HG02870 (cell line): Measurements from ENCODE around the gene KIRREL3.

Experiments used
- ATAC-seq: cut with Tn5 transposase; IDR thresholded peaks from one replicate; pipeline ENCODE4 v1.9.1; 2021; ENCODE audit warnings: mild to moderate bottlenecking, moderate library complexity; ENCODE audit not compliant: unreplicated experiment

The KIRREL3 gene

DNA sequence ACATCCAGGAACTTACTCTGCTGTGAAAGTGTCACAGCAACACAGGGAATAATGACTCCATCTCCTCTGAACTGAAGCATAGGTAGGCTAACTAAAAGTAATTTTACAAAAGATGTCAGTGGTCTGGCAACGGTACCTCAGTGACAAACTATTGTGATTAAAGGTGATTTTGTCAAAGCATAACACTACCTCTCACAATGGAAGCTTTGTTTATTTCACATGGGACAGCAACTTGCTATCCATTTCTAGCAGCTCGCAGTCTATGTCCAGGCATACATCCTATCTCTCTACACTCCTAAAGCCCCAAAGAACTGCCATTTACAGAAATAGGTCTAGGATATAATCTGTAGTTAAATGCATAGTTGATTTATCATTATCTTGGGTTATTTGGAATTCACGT, 163.0 kb downstream of the KIRREL3 start:
- no peak for ATAC-seq

- ATAC-seq: no peak
Measured at GRCh38 chr11:126834573-126834972, 166.0 kb downstream of the KIRREL3 start.

DNA sequence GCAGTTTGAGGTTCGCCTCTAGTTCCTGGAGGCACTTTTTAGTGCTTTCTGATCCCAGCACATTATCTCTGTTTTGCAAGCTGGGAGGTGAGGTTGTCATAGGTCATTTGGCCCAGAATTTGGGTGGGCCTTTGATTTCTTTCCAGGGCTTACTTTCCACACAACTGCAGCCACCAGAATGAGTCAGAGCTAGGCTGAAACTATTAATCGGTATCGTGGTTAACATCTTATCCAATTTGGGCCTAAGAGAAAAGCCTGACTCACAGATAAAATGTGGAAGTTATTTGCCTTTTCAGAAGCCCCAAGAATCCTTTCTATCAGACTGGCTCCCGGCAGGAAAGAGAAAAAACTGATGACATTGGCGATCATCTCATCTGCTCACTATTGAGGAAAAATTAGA, 166.4 kb downstream of the KIRREL3 start:
- no peak for ATAC-seq

DNA sequence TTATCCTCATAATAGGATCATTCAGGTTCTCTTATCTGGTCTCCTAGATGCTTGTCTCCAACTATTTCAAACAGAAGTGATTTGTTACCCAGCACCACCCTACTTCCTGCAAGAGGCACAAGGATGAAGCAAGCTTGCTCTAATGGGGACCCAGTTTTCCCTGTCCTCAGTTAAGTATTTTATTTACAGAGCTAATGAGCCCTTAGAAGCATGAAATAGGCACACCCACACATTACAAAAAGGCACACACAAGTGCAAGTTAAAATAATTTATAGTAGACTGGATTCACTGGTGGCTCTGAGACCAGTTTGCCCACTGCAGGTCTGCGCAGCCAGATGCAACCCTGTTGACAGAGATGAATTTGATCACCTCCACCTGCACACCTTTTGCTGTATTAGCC, 167.5 kb downstream of the KIRREL3 start:
- no peak for ATAC-seq

GRCh38 chr11:126832387-126832786, 168.2 kb downstream of the KIRREL3 start:
- no peak for ATAC-seq

GRCh38 chr11:126830216-126830806, 170.3 kb downstream of the KIRREL3 start:
- no peak for ATAC-seq

GRCh38 chr11:126829716-126830115, 170.9 kb downstream of the KIRREL3 start:
- ATAC-seq: no peak

- ATAC-seq: no peak
Measured at GRCh38 chr11:126824035-126824607, 176.4 kb downstream of the KIRREL3 start.

- no peak for ATAC-seq
Measured at GRCh38 chr11:126823274-126823673, 177.3 kb downstream of the KIRREL3 start.

DNA sequence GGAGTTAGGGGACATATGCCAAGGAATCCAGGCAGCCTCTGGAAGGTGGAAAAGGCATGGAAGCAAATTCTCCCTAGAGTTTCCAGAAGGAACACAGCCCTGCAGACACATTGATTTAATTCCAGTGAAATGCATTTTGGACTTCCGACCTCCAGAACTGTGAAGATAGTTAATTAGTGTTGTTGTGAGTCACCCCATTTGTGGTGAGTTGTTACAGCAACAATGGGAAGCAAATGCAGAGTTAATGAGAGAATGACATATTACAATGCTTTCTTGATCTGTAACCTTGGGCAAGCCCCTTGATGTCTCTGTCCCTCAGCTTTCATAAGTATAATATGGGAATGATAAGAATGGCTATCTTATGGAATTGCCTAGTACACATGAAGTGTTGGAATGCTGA, 178.7 kb downstream of the KIRREL3 start:
- ATAC-seq: no peak

- ATAC-seq: no peak
Measured at GRCh38 chr11:126819194-126819593, 181.4 kb downstream of the KIRREL3 start.

DNA sequence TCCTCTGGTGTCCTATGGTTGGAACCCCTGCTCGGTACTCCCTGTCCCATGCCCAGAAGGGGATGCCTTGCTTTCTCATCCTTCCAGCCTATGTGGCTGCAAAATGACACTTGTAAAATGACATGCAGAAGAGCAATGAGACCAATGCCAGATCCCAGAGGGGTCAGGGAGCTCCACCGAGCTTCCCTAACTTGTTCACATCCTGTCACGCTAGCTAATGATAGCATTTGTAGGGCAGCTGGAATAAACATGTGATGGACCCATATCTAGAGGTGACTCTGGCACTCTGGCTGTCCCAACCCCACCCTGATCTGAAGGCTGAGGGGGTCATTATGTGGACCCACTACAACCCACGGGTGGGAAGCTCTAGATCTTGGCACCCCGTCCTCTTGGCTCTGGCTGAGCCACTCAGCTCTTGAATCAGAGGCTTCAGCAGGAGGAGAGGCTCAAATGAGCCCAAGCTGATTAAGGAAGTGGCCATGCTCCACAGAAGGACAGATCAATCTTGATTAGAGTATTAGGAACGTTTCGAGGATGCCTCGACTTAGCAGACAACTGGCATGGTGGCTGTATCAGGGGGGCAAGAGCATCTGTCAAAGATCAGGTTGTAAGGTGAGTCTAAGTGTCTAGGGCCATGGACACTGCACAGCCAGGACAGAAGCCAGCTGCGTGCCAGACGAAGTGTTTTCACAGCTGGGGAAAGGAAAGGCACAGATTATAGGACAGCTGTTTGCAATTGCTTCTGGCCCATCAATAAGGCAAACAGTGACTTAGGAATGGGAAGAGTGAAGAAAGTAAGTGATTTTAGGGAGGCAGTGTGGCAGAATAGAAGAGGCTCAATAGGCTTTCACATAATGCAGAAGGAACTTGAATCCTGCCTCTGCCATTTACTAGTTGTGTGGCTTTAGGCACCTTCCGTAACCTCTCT, 182.8 kb downstream of the KIRREL3 start:
- no peak for ATAC-seq

- ATAC-seq: no peak
Measured at GRCh38 chr11:126817096-126817495, 183.5 kb downstream of the KIRREL3 start.

DNA sequence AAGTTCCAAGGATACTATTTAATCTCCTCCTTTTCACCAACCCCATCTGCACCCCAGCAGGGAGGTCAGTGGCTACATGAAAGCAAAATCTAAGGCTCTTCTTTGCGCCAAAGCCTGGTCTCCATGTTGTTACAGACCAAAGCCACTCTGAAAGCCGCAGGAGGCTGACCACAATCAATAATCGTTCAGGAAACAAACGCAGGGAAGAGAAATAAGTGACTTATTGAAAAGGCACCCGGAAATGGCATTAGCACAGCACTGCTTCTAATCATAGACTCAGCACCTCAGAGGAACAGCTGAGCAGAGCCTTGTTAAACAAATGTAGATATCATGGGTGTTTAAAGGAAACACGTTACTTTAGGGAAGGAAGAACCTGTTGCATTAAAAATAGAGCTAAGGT, 183.9 kb downstream of the KIRREL3 start:
- no peak for ATAC-seq

DNA sequence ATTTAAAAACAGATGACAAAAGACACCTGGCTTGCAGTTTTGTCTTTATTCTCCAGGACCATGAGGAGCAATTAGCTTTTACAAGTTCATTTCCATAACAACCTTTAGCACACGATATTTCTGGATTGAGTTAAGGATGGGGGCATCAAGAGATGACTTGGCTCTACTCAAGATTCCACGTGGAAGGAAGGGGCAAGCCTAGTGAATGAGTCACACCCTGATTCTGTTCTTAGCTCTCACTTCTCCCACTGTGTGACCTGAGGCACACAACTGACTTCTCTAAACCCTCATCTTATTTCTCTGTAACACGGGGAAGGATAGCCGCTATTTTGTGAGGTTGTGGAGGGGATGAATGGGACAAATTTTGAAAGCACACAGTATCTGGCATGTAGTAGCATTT, 185.5 kb downstream of the KIRREL3 start:
- ATAC-seq: no peak

DNA sequence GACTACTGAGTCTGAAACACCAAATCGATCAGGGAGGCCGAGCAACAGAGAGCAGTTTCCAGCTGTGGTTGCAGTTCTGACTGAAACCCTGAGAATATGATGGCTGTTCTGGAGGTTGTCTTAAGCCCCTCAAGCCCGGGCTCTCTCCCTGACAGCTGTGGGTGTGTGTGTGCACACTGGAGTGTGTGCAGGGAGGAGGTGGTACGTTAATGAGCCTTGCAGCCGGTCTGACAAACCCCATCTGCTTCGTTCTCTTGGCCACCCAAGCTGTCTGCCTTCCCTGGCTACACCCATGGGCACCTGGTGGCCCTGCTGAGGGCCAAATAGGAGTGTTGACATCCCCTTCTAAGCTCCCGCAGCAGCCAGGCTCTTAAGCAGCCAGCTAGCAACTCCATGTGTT, 189.8 kb downstream of the KIRREL3 start:
- no peak for ATAC-seq

- no peak for ATAC-seq
Measured at GRCh38 chr11:126809514-126810289, 190.9 kb downstream of the KIRREL3 start.

DNA sequence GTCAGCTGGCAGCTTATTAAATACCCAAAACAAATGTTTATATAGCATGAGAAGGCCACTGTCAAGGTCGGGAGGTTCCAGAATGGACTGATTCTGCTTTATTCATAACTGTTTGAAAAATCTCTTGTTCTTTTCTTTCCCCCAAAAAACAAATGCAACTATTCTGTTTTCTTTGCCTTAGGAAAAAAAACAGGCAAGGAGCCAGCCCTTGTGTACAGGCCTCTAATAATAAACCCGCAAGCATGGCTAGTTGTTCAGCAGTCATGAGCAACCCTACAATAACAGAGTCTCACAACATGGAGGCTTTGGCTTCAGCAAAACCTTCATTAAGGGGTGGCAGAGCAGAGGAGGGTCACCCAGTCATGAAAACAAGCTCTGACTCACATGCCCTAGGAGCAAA, 191.7 kb downstream of the KIRREL3 start:
- no peak for ATAC-seq

- no peak for ATAC-seq
Measured at GRCh38 chr11:126808296-126808695, 192.3 kb downstream of the KIRREL3 start.

DNA sequence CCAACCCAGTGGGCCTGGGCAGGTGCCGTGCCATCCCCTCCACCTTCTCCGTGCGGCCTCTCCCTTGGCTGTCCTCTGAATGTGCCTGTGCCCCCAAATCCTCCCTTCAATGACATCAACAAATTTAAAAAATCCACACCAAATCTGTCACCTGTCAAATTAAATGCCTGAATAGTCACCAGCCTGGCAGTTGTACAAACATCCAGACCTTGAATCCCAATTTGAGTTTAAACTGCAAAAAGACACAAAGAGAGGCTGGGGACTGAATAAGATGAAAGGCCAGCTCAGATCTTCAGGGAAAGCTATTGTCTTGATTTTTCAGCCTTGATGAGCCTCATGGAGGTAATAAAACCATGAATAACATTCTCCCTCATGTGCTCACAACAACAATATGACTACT, 194.7 kb downstream of the KIRREL3 start:
- ATAC-seq: no peak

- ATAC-seq: no peak
Measured at GRCh38 chr11:126804363-126804762, 196.2 kb downstream of the KIRREL3 start.
